Measurements from ENCODE around the gene ZNF845.
"Not testable (repeated sequence)": the region's sequence is repeated elsewhere in the genome, so short reads cannot be mapped to it uniquely, and the experiment has no call there.

Gene ZNF845
- total RNA-seq = 16.8 to 28.5 reads per million in 2 donors

- peak; percentile 91 to 95 (median 92) for DNase-seq
Observed at GRCh38 chr19:53333463-53334449, at the start of gene ZNF845. TSS of gene ZNF845 (plus strand) at chr19:53333749. CDS start at chr19:53341308, 7,559 bp downstream.

DNA sequence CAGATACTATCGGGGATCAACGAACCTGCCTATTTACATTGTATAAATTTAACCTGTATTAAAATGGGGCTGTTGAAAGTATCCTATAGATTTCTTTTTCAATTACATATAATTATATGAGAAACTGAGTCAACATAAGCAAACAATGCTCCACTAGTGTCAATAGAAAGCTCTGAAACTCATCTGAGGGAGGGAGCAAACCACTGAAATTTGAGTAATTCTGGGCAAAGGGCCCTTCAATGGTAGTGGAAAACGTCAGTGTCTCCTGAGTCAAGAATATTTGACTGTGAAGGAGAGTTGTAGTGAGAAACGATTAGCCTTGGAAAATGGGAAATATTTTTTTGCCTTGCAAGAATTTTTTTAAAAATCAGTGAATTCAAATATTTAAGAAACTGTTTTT is 48.5 kb upstream of the ZNF845 start:
- DNase-seq = no peak

GRCh38 chr19:53290758-53291549 is 42.6 kb upstream of the ZNF845 start:
- DNase-seq = no peak

DNA sequence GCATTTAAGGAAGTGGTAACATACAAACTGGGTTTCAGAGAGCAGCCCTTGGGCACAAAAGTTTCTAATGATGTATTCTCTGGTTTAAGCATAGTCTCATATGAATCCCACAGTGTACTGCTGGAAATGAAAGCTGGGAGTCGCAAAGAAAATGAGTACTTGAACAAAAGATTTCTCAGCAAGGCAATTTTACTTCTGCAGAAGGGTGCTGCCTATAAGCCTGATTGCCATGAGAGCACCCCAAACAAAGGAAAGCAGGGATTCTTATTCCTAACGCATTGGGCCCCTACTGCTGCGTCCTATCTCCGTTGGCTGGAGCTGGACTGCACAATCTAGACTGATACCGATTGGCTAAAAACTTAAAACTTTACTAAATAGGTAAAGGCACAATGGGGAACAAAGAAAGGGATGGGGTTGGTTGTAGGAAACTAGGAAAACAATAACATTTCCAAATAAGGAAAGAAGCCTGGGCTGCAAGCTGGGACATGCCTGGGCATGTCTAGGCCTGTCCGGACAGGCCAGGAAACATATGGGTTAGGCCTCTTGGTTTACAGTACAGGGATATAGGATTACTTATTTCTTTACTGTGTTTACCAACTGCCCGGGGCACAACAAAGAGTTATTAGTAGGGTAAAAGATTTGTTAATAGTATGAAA is 38.6 kb upstream of the ZNF845 start:
- no peak for DNase-seq

DNA sequence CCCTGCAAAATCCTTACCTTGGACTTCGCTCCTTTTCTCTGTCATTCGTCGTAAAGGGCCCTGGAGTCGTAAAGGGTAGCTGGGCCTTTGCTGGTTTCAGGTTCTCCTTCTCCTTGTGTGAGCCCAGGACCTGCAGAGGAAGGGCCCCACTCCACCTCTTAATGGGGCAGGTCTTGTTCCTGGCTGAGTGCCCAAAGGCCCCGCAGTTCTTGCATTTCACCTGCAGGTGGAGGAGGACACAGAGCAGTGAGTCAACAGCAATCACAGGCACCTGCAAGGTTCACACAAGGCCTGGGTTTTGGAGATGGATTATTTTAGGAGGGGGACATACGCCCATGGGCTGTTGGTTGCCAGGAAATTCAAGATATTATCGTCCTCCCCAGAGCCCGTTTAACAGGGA is 32.2 kb upstream of the ZNF845 start:
- DNase-seq = not testable (repeated sequence)

GRCh38 chr19:53308339-53308811 is 25.2 kb upstream of the ZNF845 start:
- DNase-seq = peak in 1 of 5 experiments; percentile 2

DNA sequence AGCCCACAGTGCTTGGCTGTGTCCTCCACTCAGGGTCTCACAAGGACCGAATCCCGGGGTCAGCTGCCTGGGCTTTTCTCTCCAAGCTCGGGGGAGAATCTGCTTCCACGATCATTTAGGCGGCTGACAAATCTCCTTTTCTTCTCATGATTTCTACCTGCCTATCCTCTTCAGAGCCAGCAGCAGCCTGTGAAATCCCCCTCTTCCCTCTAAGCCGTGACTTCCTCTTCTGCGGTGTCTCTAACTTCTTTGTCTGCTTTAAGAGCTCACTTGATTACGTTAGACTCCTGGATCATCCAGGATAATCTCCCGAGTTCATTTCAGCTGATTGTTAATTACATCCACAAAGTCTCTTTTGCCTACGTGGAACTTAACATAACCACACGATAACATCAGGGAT is 22.5 kb upstream of the ZNF845 start:
- no peak for DNase-seq

GRCh38 chr19:53311897-53312296 is 21.7 kb upstream of the ZNF845 start:
- no peak for DNase-seq

DNA sequence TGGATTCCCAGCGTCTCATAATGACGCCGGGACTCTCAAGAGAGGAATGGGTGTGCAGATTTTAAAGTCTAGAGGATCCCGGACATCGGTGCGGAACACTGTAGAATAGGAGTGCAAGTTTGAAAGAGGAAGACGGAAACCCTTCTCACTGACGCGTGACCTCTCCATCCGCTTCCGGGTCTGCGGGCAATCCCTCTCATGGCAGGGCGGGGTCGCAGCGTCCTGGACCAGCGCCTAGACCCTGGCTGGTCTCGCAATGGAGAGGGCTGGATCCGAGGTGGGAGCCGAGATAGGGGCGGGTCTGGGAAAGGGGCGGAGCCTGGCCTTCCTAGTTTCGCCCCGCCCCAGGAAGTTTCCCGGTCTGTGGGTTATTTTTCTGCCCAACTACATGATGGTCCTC is 4.6 kb upstream of the ZNF845 start:
- peak in 1 of 5 experiments; percentile 18 for DNase-seq

DNA sequence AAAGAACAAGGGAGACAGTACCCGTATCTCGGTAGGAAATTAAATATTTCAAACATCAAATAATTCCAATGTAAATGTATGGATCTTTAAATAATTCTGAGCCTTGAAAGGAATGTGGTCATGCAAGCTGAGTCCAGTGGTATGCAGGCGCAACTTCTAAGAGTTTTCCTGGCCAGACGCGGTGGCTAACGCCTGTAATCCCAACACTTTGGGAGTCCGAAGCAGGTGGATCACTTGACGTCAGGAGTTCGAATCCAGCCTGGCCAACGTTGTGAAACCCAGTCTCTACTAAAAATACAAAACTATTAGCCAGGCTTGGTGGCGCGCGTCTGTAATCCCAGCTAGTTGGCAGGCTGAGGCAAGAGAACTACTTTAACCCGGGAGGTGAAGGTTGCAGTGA is 1.1 kb upstream of the ZNF845 start:
- no peak for DNase-seq

DNA sequence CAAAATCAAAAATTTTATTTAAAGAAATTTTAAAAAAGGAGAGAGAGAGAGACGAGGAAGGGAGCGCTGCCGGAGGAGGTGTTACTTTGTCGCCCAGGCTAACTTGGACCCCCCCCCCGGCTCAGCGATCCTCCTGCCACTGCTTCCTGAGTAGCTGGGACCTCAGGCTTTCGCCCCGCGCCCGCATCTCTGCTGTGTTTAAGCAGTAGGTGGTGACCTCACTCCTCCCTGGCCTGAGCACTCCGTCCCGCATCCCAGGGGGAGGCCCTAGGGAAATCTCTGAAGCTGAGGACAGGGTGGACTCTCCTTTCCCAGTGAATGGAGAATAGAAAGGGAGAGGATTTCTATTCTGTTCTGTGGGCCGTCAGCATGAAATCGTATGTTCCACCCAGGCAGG is 485 bp upstream of the ZNF845 start:
- peak in 3 of 5 experiments; percentile 11 to 41 (median 23) for DNase-seq

GRCh38 chr19:53344403-53344802 is 10.9 kb downstream of the ZNF845 start:
- DNase-seq = not testable (repeated sequence)

GRCh38 chr19:53355739-53356138 is 22.2 kb downstream of the ZNF845 start:
- no peak for DNase-seq

DNA sequence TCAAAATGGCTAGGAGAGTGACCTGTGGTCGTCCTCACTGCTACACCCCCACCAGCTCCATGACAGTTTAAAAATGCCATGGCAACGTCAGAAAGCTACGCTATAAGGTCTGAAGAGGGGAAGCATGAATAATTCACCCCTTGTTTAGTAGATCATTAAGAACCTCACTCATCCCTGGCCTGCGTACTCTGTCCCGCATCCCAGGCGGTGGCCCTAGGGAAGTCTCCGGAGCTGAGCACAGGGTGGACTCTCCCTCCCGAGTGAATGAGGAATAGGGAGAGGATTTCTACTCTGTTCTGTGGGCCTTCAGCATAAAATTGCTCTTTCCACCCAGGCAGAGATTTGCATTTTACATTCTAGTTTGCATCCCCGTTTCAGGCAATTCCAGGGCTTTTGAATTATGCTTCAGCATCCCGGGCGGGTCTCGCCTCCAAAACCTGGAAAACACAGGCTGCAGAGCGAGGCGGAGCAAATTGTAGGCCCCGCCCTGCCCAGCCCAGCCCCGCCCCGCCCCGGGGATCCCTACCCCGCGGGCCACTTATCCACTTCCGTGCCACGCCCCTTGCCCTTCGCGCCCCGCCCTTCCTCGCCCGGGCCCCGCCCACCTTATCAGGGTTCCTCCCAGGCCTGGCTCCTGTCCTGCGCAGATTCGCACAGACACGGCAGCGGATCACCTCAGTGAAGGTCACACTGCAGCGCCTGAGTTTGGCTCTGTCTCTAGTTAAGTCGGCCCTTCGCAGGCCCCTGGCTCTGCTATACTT is 24.5 kb downstream of the ZNF845 start:
- DNase-seq = no peak

DNA sequence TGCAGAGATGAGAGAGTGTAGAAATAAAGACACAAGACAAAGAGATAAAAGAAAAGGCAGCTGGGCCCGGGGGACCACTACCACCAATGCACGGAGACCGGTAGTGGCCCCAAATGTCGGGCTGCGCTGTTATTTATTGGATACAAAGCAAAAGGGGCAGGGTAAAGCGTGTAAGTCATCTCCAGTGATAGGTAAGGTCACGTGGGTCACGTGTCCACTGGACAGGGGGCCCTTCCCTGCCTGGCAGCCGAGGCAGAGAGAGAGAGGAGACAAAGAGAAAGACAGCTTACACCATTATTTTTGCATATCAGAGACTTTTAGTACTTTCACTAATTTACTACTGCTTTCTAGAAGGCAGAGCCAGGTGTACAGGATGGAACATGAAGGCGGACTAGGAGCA is 26.5 kb downstream of the ZNF845 start:
- not testable (repeated sequence) for DNase-seq

GRCh38 chr19:53365134-53365898 is 31.8 kb downstream of the ZNF845 start, which contains the start of gene ZNF525:
TSS of gene ZNF525 (plus strand) at chr19:53365705. CDS start at chr19:53372282, 6,577 bp downstream.
- DNase-seq = peak; percentile 90 to 95 (median 94)

DNA sequence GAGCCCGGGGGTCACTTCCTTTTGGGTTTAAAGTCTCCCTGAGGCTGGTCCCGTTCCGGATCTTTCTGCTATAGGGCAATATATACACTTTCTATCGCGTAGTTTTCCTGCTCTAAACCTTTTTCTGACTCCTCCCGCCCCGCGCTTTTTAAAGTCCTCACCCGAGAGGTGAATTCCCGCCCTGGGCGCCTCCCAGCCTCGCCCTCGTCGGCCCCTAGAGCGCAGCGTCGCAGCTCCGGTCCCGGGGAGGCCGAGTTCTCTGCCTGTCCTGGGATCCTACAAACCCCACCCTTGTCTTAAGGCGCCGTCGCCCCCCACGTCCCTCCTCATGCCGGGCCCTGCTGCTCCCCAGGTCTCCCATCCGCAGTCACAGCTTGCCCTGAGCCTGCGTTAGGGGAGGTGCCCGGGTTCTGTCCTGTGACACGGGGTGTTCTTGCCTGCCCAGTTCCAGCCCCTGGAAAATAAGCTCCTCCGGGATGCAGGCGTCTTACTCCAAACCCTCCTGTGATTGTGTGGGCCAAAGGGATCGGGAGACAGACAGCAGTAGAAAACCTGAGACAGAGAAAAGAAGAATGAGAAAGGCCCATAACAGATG is 32.4 kb downstream of the ZNF845 start:
- DNase-seq = peak in 2 of 5 experiments; percentile 12 to 13

- no peak for DNase-seq
Observed at GRCh38 chr19:53372196-53372595, 38.6 kb downstream of the ZNF845 start.

GRCh38 chr19:53374288-53374687 is 40.7 kb downstream of the ZNF845 start:
- DNase-seq = no peak

- DNase-seq = no peak
Observed at GRCh38 chr19:53374743-53375142, 41.2 kb downstream of the ZNF845 start.

DNA sequence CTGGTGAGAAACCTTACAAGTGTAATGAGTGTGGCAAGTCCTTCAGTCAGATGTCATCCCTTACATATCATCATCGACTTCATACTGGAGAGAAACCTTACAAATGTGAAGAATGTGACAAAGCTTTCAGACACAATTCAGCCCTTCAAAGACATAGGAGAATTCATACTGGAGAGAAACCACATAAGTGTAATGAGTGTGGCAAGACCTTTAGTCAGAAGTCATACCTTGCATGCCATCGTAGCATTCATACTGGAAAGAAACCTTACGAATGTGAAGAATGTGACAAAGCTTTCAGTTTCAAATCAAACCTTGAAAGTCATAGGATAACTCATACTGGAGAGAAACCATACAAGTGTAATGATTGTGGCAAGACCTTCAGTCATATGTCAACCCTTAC is 47.8 kb downstream of the ZNF845 start:
- no peak for DNase-seq

All from T-helper 2 cell (primary cell).